Type B pancreatic cell (in vitro differentiated cells): ENCODE results near the gene DDX1. TPM values are rescaled to one million over a fixed set of nuclear protein-coding genes. Genes with fewer than 3 reads are reported as not detected.
"Not testable (repeated sequence)": the region's sequence is repeated elsewhere in the genome, so short reads cannot be mapped to it uniquely, and the experiment has no call there.

Source experiments
- DNase-seq: peaks from one replicate; pipeline ENCODE4 v3.0.0; 2021; ENCODE audit warnings: mixed read lengths; ENCODE audit not compliant: unreplicated experiment; ENCODE audit errors: extremely low spot score
- H3K27ac Mint-ChIP-seq: 2 replicates; pipeline ENCODE4 v1.8.0; 2021; ENCODE audit warnings: mild to moderate bottlenecking, mixed read lengths
- H3K27me3 Mint-ChIP-seq: 2 replicates; pipeline ENCODE4 v1.8.0; 2021; ENCODE audit warnings: mixed read lengths
- H3K36me3 Mint-ChIP-seq: 2 replicates; pipeline ENCODE4 v1.8.0; 2021; ENCODE audit warnings: mixed read lengths
- H3K4me1 Mint-ChIP-seq: one replicate; pipeline ENCODE4 v1.8.0; 2021; ENCODE audit warnings: mixed read lengths; ENCODE audit not compliant: unreplicated experiment
- H3K4me3 Mint-ChIP-seq: 2 replicates; pipeline ENCODE4 v1.8.0; 2021; ENCODE audit warnings: mild to moderate bottlenecking, mixed read lengths
- H3K9me3 Mint-ChIP-seq: 2 replicates; pipeline ENCODE4 v1.8.0; 2021; ENCODE audit warnings: mixed read lengths
- CTCF ChIP-seq: fragments of 200-600 bp; sonication (generic); conservative IDR thresholded peaks from 2 replicates; pipeline ENCODE4 v1.5.0; 2021; ENCODE audit warnings: antibody characterized with exemption, mild to moderate bottlenecking
- total RNA-seq: library from RNA; stranded (reverse); gene quantifications from 2 replicates; pipeline ENCODE4 v1.2.1, GENCODE V29; 2021; ENCODE audit warnings: low replicate concordance

Gene DDX1
- total RNA-seq, 1 donor from 2014 or later, result 111 TPM

- H3K4me3 Mint-ChIP-seq, result no peak overlapping the region
- H3K4me1 Mint-ChIP-seq, result no peaks in the 10 kb centered on the region
- H3K27me3 Mint-ChIP-seq, result no peaks in the 10 kb centered on the region
- no peak for DNase-seq
- H3K9me3 Mint-ChIP-seq, result no peaks in the 10 kb centered on the region
- H3K27ac Mint-ChIP-seq, result no peak overlapping the region
- H3K36me3 Mint-ChIP-seq, result peaks cover 31% of the 10 kb centered on the region
- no peak for TF ChIP-seq CTCF
These were observed 26.8 kb downstream of the DDX1 start for GRCh38 chr2:15618449-15618855.

GRCh38 chr2:15619076-15619475, 27.4 kb downstream of the DDX1 start:
- no peak overlapping the region for H3K4me3 Mint-ChIP-seq
- H3K9me3 Mint-ChIP-seq, result peaks cover 2% of the 10 kb centered on the region
- no peak overlapping the region for H3K27ac Mint-ChIP-seq
- DNase-seq, result no peak
- TF ChIP-seq CTCF, result no peak
- peaks cover 33% of the 10 kb centered on the region for H3K36me3 Mint-ChIP-seq
- H3K27me3 Mint-ChIP-seq, result no peaks in the 10 kb centered on the region
- no peaks in the 10 kb centered on the region for H3K4me1 Mint-ChIP-seq

- H3K36me3 Mint-ChIP-seq, result peaks cover 35% of the 10 kb centered on the region
- no peak overlapping the region for H3K27ac Mint-ChIP-seq
- H3K27me3 Mint-ChIP-seq, result no peaks in the 10 kb centered on the region
These were observed 27.8 kb downstream of the DDX1 start for GRCh38 chr2:15619510-15619909.

GRCh38 chr2:15619938-15620337, 28.3 kb downstream of the DDX1 start:
- H3K27ac Mint-ChIP-seq, result no peak overlapping the region

More at GRCh38 chr2:15619510-15619909, 27.8 kb downstream of the DDX1 start:
- H3K4me3 Mint-ChIP-seq, result no peak overlapping the region
- TF ChIP-seq CTCF, result no peak
- H3K9me3 Mint-ChIP-seq, result peaks cover 6% of the 10 kb centered on the region
- DNase-seq, result no peak
- H3K4me1 Mint-ChIP-seq, result no peaks in the 10 kb centered on the region

GRCh38 chr2:15620340-15620739, 28.7 kb downstream of the DDX1 start:
- H3K27ac Mint-ChIP-seq, result no peak overlapping the region
- H3K9me3 Mint-ChIP-seq, result peaks cover 6% of the 10 kb centered on the region
- no peak for TF ChIP-seq CTCF
- no peaks in the 10 kb centered on the region for H3K27me3 Mint-ChIP-seq
- H3K4me3 Mint-ChIP-seq, result no peak overlapping the region
- no peaks in the 10 kb centered on the region for H3K4me1 Mint-ChIP-seq
- peaks cover 38% of the 10 kb centered on the region for H3K36me3 Mint-ChIP-seq
- no peak for DNase-seq

More at GRCh38 chr2:15619938-15620337, 28.3 kb downstream of the DDX1 start:
- Mint-ChIP-seq H3K9me3 (peaks cover 6% of the 10 kb centered on the region), H3K4me1 (no peaks in the 10 kb centered on the region), H3K4me3 (no peak overlapping the region), H3K36me3 (peaks cover 36% of the 10 kb centered on the region), H3K27me3 (no peaks in the 10 kb centered on the region)
- TF ChIP-seq CTCF, result no peak
- no peak for DNase-seq

- Mint-ChIP-seq H3K27me3 (no peaks in the 10 kb centered on the region), H3K36me3 (peaks cover 44% of the 10 kb centered on the region), H3K4me1 (no peaks in the 10 kb centered on the region), H3K9me3 (peaks cover 6% of the 10 kb centered on the region), H3K27ac (no peak overlapping the region), H3K4me3 (no peak overlapping the region)
- DNase-seq, result no peak
- no peak for TF ChIP-seq CTCF
These were observed 29.3 kb downstream of the DDX1 start for GRCh38 chr2:15620857-15621471.

- not testable (repeated sequence) for H3K27ac Mint-ChIP-seq, H3K9me3 Mint-ChIP-seq, H3K27me3 Mint-ChIP-seq, H3K4me1 Mint-ChIP-seq, DNase-seq, H3K4me3 Mint-ChIP-seq
- H3K36me3 Mint-ChIP-seq, result peaks cover 45% of the 10 kb centered on the region
These were observed 29.8 kb downstream of the DDX1 start for GRCh38 chr2:15621472-15621870.
